GM23338 (cell line): ENCODE results near the gene GAS1.

Experiments
- CTCF ChIP-seq, 2 experiments: fragments of 200-600 bp in 1 of 2; sonication (generic) in 1 of 2; conservative IDR thresholded peaks; 2 replicates each; pipeline versions ENCODE4 v1.5.1 to v1.6.1; 2016 to 2017; ENCODE audit warnings: antibody characterized with exemption in 2 of 2, low read depth in 2 of 2, mild to moderate bottlenecking in 2 of 2, moderate library complexity in 1 of 2
- EZH2 ChIP-seq: fragments of 200-600 bp; sonication (generic); IDR thresholded peaks from one replicate; pipeline ENCODE4 v1.8.0; 2017; ENCODE audit warnings: antibody characterized with exemption, mild to moderate bottlenecking, low read depth; ENCODE audit not compliant: unreplicated experiment
- ZNF114 ChIP-seq: fragments of 250-450 bp; sonication (Bioruptor Pico); IDR thresholded peaks from 2 replicates; pipeline ENCODE4 v1.5.0; 2020; ENCODE audit warnings: mild to moderate bottlenecking, moderate library complexity
- ZNF331 ChIP-seq: fragments of 250-450 bp; sonication (Bioruptor Pico); IDR thresholded peaks from 2 replicates; pipeline ENCODE4 v1.5.0; 2020; ENCODE audit warnings: low read depth, mild to moderate bottlenecking, moderate library complexity

GRCh38 chr9:86943201-86944113 is 3.8 kb downstream of the GAS1 start:
- TF ChIP-seq ZNF331 (CRISPR knock-in tag) (no peak), ZNF114 (CRISPR knock-in tag) (no peak), CTCF (conservative IDR thresholded peaks at IDR 0.05; ENCODE audit: low read depth in 2 of 2) (no peak), EZH2 (no peak)
